HCT116 (cell line): ENCODE results near the gene RAP2A.

Experiments used
- CBX3 ChIP-seq: IDR thresholded peaks from 2 replicates; pipeline ENCODE4 v1.6.1; 2012; ENCODE audit warnings: low read depth
- ELF1 ChIP-seq: IDR thresholded peaks from 2 replicates; pipeline ENCODE4 v1.6.1; 2012; ENCODE audit warnings: low read depth, borderline replicate concordance
- POLR2A ChIP-seq: IDR thresholded peaks from 2 replicates; pipeline ENCODE4 v1.7.0; 2011; ENCODE audit warnings: borderline replicate concordance; ENCODE audit not compliant: insufficient read depth, insufficient read length; ENCODE audit errors: extremely low read depth
- RAD21 ChIP-seq: IDR thresholded peaks from 2 replicates; pipeline ENCODE4 v1.6.1; 2012; ENCODE audit warnings: low read depth, mild to moderate bottlenecking
- SP1 ChIP-seq: IDR thresholded peaks from 2 replicates; pipeline ENCODE4 v1.6.1; 2012; ENCODE audit warnings: low read depth
- TCF7L2 ChIP-seq: IDR thresholded peaks from 2 replicates; pipeline ENCODE4 v1.7.0; 2011; ENCODE audit warnings: borderline replicate concordance, inconsistent platforms; ENCODE audit not compliant: insufficient read depth, insufficient read length; ENCODE audit errors: extremely low read depth
- YY1 ChIP-seq: IDR thresholded peaks from 2 replicates; pipeline ENCODE4 v1.6.1; 2011; ENCODE audit warnings: low read length, low read depth, moderate library complexity, mild to moderate bottlenecking; ENCODE audit not compliant: insufficient replicate concordance; ENCODE audit errors: extremely low read depth
- ZFX ChIP-seq: fragments of 450-650 bp; IDR thresholded peaks from 2 replicates; pipeline ENCODE4 v1.6.1; 2017
- ZNF274 ChIP-seq: fragments of 200-500 bp; sonication (Bioruptor generic); IDR thresholded peaks from 2 replicates; pipeline ENCODE4 v1.6.1; 2014; ENCODE audit warnings: mild to moderate bottlenecking, low read depth, low read length, inconsistent platforms
- TF ChIP-seq, protein P1 (sequence below), 3 experiments: fragments of 200-600 bp in 1 of 3; sonication (generic) in 1 of 3; IDR thresholded peaks in 2 of 3; conservative IDR thresholded peaks in 1 of 3; 2 replicates each; pipeline ENCODE4 v1.5.1; 2012 to 2017; ENCODE audit warnings: low read depth in 2 of 3, low read length in 2 of 3, antibody characterized with exemption in 1 of 3, borderline replicate concordance in 1 of 3, control low read depth in 1 of 3, mild to moderate bottlenecking in 1 of 3, mixed read lengths in 1 of 3, mixed run types in 1 of 3, moderate library complexity in 1 of 3; ENCODE audit not compliant: insufficient read depth in 1 of 3
- TF ChIP-seq, protein P2 (sequence below): IDR thresholded peaks from 2 replicates; pipeline ENCODE4 v1.6.1; 2012
- TF ChIP-seq, protein P3 (sequence below): IDR thresholded peaks from 2 replicates; pipeline ENCODE4 v1.6.1; 2012; ENCODE audit warnings: low read depth
- TF ChIP-seq, protein P4 (sequence below): IDR thresholded peaks from 2 replicates; pipeline ENCODE4 v1.6.1; 2012
- TF ChIP-seq, protein P5 (sequence below): IDR thresholded peaks from 2 replicates; pipeline ENCODE4 v1.6.1; 2011; ENCODE audit warnings: mild to moderate bottlenecking, low read length, moderate library complexity; ENCODE audit not compliant: insufficient replicate concordance; ENCODE audit errors: extremely low read depth

DNA sequence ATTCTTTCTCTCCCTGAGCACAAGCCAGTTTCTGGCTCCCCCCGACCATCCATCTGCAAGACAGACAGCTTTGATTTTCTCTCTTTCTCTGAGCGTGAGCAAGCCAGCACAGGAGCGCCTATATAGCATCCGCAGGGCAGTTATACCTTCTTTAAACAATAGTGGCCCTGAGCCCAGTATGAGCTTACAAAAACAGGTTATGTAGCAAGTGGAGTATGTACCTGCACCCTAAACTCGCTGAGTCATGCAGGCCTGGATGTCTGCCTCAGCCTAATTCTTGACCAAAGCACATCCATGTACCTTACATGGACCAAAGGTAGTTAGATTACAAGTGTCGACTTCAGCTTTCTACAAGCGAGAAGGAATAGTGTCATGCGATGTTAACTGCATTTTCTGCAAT, 61.7 kb downstream of the RAP2A start:
- TF ChIP-seq ZNF274 (no peak), ELF1 (no peak), SP1 (no peak), POLR2A (no peak), ZFX (no peak), TCF7L2 (no peak), YY1 (no peak), CBX3 (no peak), RAD21 (no peak)
- TF ChIP-seq, protein P1, sequence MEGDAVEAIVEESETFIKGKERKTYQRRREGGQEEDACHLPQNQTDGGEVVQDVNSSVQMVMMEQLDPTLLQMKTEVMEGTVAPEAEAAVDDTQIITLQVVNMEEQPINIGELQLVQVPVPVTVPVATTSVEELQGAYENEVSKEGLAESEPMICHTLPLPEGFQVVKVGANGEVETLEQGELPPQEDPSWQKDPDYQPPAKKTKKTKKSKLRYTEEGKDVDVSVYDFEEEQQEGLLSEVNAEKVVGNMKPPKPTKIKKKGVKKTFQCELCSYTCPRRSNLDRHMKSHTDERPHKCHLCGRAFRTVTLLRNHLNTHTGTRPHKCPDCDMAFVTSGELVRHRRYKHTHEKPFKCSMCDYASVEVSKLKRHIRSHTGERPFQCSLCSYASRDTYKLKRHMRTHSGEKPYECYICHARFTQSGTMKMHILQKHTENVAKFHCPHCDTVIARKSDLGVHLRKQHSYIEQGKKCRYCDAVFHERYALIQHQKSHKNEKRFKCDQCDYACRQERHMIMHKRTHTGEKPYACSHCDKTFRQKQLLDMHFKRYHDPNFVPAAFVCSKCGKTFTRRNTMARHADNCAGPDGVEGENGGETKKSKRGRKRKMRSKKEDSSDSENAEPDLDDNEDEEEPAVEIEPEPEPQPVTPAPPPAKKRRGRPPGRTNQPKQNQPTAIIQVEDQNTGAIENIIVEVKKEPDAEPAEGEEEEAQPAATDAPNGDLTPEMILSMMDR (IDR thresholded peaks at IDR 0.05 in 2 of 3, conservative IDR thresholded peaks at IDR 0.05 in 1 of 3; ENCODE audit: borderline replicate concordance in 1 of 3, insufficient read depth in 1 of 3, low read depth in 2 of 3, low read length in 2 of 3): no peak
- TF ChIP-seq, protein P2, sequence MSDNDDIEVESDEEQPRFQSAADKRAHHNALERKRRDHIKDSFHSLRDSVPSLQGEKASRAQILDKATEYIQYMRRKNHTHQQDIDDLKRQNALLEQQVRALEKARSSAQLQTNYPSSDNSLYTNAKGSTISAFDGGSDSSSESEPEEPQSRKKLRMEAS: no peak
- TF ChIP-seq, protein P3, sequence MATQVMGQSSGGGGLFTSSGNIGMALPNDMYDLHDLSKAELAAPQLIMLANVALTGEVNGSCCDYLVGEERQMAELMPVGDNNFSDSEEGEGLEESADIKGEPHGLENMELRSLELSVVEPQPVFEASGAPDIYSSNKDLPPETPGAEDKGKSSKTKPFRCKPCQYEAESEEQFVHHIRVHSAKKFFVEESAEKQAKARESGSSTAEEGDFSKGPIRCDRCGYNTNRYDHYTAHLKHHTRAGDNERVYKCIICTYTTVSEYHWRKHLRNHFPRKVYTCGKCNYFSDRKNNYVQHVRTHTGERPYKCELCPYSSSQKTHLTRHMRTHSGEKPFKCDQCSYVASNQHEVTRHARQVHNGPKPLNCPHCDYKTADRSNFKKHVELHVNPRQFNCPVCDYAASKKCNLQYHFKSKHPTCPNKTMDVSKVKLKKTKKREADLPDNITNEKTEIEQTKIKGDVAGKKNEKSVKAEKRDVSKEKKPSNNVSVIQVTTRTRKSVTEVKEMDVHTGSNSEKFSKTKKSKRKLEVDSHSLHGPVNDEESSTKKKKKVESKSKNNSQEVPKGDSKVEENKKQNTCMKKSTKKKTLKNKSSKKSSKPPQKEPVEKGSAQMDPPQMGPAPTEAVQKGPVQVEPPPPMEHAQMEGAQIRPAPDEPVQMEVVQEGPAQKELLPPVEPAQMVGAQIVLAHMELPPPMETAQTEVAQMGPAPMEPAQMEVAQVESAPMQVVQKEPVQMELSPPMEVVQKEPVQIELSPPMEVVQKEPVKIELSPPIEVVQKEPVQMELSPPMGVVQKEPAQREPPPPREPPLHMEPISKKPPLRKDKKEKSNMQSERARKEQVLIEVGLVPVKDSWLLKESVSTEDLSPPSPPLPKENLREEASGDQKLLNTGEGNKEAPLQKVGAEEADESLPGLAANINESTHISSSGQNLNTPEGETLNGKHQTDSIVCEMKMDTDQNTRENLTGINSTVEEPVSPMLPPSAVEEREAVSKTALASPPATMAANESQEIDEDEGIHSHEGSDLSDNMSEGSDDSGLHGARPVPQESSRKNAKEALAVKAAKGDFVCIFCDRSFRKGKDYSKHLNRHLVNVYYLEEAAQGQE: no peak
- TF ChIP-seq, protein P4, sequence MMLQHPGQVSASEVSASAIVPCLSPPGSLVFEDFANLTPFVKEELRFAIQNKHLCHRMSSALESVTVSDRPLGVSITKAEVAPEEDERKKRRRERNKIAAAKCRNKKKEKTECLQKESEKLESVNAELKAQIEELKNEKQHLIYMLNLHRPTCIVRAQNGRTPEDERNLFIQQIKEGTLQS: no peak
- TF ChIP-seq, protein P5, sequence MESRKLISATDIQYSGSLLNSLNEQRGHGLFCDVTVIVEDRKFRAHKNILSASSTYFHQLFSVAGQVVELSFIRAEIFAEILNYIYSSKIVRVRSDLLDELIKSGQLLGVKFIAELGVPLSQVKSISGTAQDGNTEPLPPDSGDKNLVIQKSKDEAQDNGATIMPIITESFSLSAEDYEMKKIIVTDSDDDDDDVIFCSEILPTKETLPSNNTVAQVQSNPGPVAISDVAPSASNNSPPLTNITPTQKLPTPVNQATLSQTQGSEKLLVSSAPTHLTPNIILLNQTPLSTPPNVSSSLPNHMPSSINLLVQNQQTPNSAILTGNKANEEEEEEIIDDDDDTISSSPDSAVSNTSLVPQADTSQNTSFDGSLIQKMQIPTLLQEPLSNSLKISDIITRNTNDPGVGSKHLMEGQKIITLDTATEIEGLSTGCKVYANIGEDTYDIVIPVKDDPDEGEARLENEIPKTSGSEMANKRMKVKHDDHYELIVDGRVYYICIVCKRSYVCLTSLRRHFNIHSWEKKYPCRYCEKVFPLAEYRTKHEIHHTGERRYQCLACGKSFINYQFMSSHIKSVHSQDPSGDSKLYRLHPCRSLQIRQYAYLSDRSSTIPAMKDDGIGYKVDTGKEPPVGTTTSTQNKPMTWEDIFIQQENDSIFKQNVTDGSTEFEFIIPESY: no peak
